Stimulated activated CD4-positive, alpha-beta T cell treated with anti-CD3 and anti-CD28 coated beads, TNF-alpha, amount 100 ng/mL, for 24 hours (primary cell): ENCODE data around the gene JADE2.
"Not testable (repeated sequence)": the region's sequence is repeated elsewhere in the genome, so short reads cannot be mapped to it uniquely, and the experiment has no call there.

ENCODE experiments used
- DNase-seq, 3 experiments: peaks; one replicate each; pipeline ENCODE4 v3.0.0-alpha.2; 2020; ENCODE audit warnings: low read depth in 3 of 3

JADE2 gene

GRCh38 chr5:134507452-134507851 lies 18.0 kb upstream of the JADE2 start:
- no peak for DNase-seq

- no peak for DNase-seq
Observed at GRCh38 chr5:134508521-134509195, 16.8 kb upstream of the JADE2 start.

GRCh38 chr5:134509308-134510040 lies 16.0 kb upstream of the JADE2 start:
- no peak for DNase-seq

- DNase-seq: peak; percentile 31 to 63 (median 51)
Observed at GRCh38 chr5:134510970-134511795, 14.3 kb upstream of the JADE2 start.

GRCh38 chr5:134511796-134512660 lies 13.4 kb upstream of the JADE2 start:
- no peak for DNase-seq

- DNase-seq: no peak
Observed at GRCh38 chr5:134512661-134512999, 12.8 kb upstream of the JADE2 start.

GRCh38 chr5:134515801-134516200 lies 9.7 kb upstream of the JADE2 start:
- no peak for DNase-seq

GRCh38 chr5:134516984-134517383 lies 8.5 kb upstream of the JADE2 start:
- DNase-seq: not testable (repeated sequence)

- no peak for DNase-seq
Observed at GRCh38 chr5:134517553-134517952, 7.9 kb upstream of the JADE2 start.

- no peak for DNase-seq
Observed at GRCh38 chr5:134519989-134520388, 5.5 kb upstream of the JADE2 start.

GRCh38 chr5:134521841-134522240 lies 3.6 kb upstream of the JADE2 start:
- DNase-seq: no peak

- DNase-seq: no peak
Observed at GRCh38 chr5:134523543-134524271, 1.8 kb upstream of the JADE2 start.

GRCh38 chr5:134524272-134524825 lies 1.1 kb upstream of the JADE2 start:
- peak; percentile 45 to 70 (median 51) for DNase-seq

GRCh38 chr5:134525683-134526482 lies 413 bp downstream of the JADE2 start:
- DNase-seq: peak; percentile 23 to 54 (median 36)

GRCh38 chr5:134526483-134527155 lies 1.1 kb downstream of the JADE2 start:
- DNase-seq: peak; percentile 26 to 84 (median 55)

- DNase-seq: peak; percentile 44 to 80 (median 64)
Observed at GRCh38 chr5:134527156-134527960, 1.9 kb downstream of the JADE2 start.

GRCh38 chr5:134527961-134528424 lies 2.5 kb downstream of the JADE2 start:
- no peak for DNase-seq

GRCh38 chr5:134528556-134528955 lies 3.1 kb downstream of the JADE2 start:
- no peak for DNase-seq
